Endothelial cell of umbilical vein (primary cell): Measurements from ENCODE around the gene RNF11. TPM values are rescaled to one million over a fixed set of nuclear protein-coding genes. Genes with fewer than 3 reads are reported as not detected.

Source experiments
- BruUV-seq: library from RNA; stranded (reverse); fragments of 400-500 nt; replicated peaks from 2 replicates; lab custom pipeline; 2021; lab: Mats Ljungman, UMichigan
- CTCF ChIA-PET: fragments of 300-600, 350-600 bp; sonication (Branson Sonifier 250); formaldehyde crosslinking; loops from one replicate; lab custom pipeline; 2021; ENCODE audit warnings: antibody characterized with exemption, inconsistent platforms; lab: Charles Lee
- POLR2A ChIA-PET: fragments of 300-600, 350-600 bp; sonication (Branson Sonifier 250); formaldehyde crosslinking; loops from one replicate; lab custom pipeline; 2021; ENCODE audit warnings: antibody characterized with exemption, inconsistent platforms; lab: Charles Lee
- DNase-seq: peaks from one replicate; pipeline ENCODE4 v3.0.0-alpha.2; 2011; ENCODE audit warnings: low read depth, low spot score
- FAIRE-seq: peaks from 2 replicates; lab custom pipeline; 2011; peaks lifted over from hg19 to GRCh38; lab: Jason Lieb, UNC
- H2AFZ ChIP-seq: 2 replicates; pipeline ENCODE4 v1.6.0; 2012; ENCODE audit warnings: low read depth, low read length, control low read depth, inconsistent platforms
- H3K27ac ChIP-seq: 2 replicates; pipeline ENCODE4 v1.5.1; 2011; ENCODE audit warnings: low read depth, mild to moderate bottlenecking, control low read depth, low read length, moderate library complexity; ENCODE audit not compliant: insufficient read depth
- H3K27me3 ChIP-seq, 2 experiments: 2 replicates each; pipeline versions ENCODE4 v1.6.0 to v1.6.1; 2011; ENCODE audit warnings: low read length in 2 of 2, mixed read lengths in 1 of 2; ENCODE audit not compliant: control insufficient read depth in 2 of 2, insufficient read depth in 2 of 2
- H3K36me3 ChIP-seq, 2 experiments: 2 replicates in 1 of 2; 3 replicates in 1 of 2; pipeline ENCODE4 v1.5.1; 2011; ENCODE audit warnings: low read length in 2 of 2, mild to moderate bottlenecking in 1 of 2, moderate library complexity in 1 of 2; ENCODE audit not compliant: control insufficient read depth in 2 of 2, insufficient read depth in 2 of 2; ENCODE audit errors: extremely low read depth in 1 of 2
- H3K4me1 ChIP-seq: 3 replicates; pipeline ENCODE4 v1.5.1; 2011; ENCODE audit warnings: mild to moderate bottlenecking, low read length; ENCODE audit not compliant: control insufficient read depth, insufficient read depth; ENCODE audit errors: extremely low read depth
- H3K4me2 ChIP-seq: 2 replicates; pipeline ENCODE4 v1.6.1; 2011; ENCODE audit warnings: low read length, control low read depth, mixed read lengths; ENCODE audit not compliant: insufficient read depth
- H3K4me3 ChIP-seq, 3 experiments: fragments of 200-600 bp in 1 of 3; sonication (generic), shearing (Covaris generic) in 1 of 3; replicated peaks in 1 of 3; 2 replicates each; pipeline ENCODE4 v1.5.1; 2011 to 2016; ENCODE audit warnings: control low read depth in 3 of 3, low read length in 3 of 3, mild to moderate bottlenecking in 2 of 3, inconsistent platforms in 1 of 3, low read depth in 1 of 3, moderate library complexity in 1 of 3; ENCODE audit not compliant: insufficient read depth in 1 of 3
- H3K79me2 ChIP-seq: 2 replicates; pipeline ENCODE4 v1.6.0; 2012; ENCODE audit warnings: low read length, inconsistent platforms; ENCODE audit not compliant: control insufficient read depth, insufficient read depth
- H3K9ac ChIP-seq: replicated peaks from 2 replicates; pipeline ENCODE3; 2011; ENCODE audit warnings: low read length, control low read depth; ENCODE audit not compliant: insufficient read depth; ENCODE audit errors: extremely low read depth
- H3K9me1 ChIP-seq: replicated peaks from 3 replicates; pipeline ENCODE4 v1.6.0; 2011; ENCODE audit warnings: mild to moderate bottlenecking, low read length; ENCODE audit not compliant: control insufficient read depth, insufficient read depth; ENCODE audit errors: extremely low read depth
- H3K9me3 ChIP-seq: replicated peaks from 2 replicates; pipeline ENCODE4 v1.5.1; 2012; ENCODE audit warnings: low read length, inconsistent platforms; ENCODE audit not compliant: control insufficient read depth, insufficient read depth
- H4K20me1 ChIP-seq: replicated peaks from 2 replicates; pipeline ENCODE3; 2011; ENCODE audit warnings: mild to moderate bottlenecking, low read length; ENCODE audit not compliant: control insufficient read depth, insufficient read depth; ENCODE audit errors: extremely low read depth
- EZH2 ChIP-seq: IDR thresholded peaks from 2 replicates; pipeline ENCODE4 v1.6.1; 2012; ENCODE audit warnings: borderline replicate concordance, low read depth, mild to moderate bottlenecking, moderate library complexity, low read length, inconsistent platforms; ENCODE audit not compliant: severe bottlenecking
- FOS ChIP-seq: IDR thresholded peaks from 2 replicates; pipeline ENCODE4 v1.6.1; 2011; ENCODE audit warnings: mild to moderate bottlenecking, low read length, moderate library complexity, borderline replicate concordance; ENCODE audit not compliant: insufficient read depth
- GATA2 ChIP-seq: IDR thresholded peaks from 2 replicates; pipeline ENCODE4 v1.7.0; 2011; ENCODE audit warnings: low read depth, mild to moderate bottlenecking, moderate library complexity, mixed read lengths, low read length; ENCODE audit not compliant: insufficient read length, insufficient read depth
- JUN ChIP-seq: IDR thresholded peaks from 2 replicates; pipeline ENCODE4 v1.6.1; 2011; ENCODE audit warnings: borderline replicate concordance, low read depth; ENCODE audit not compliant: insufficient read length, insufficient read depth
- MYC ChIP-seq: IDR thresholded peaks from one replicate; pipeline ENCODE4 v1.6.1; 2011; ENCODE audit warnings: mild to moderate bottlenecking, low read depth, low read length
- POLR2A ChIP-seq: IDR thresholded peaks from 2 replicates; pipeline ENCODE4 v1.6.1; 2012; ENCODE audit warnings: low read depth, mild to moderate bottlenecking, control low read depth, low read length
- POLR2AphosphoS5 ChIP-seq: IDR thresholded peaks from 2 replicates; pipeline ENCODE4 v1.6.1; 2012; ENCODE audit warnings: low read depth, mild to moderate bottlenecking, control low read depth, low read length, moderate library complexity; ENCODE audit not compliant: insufficient read depth
- dilution Hi-C: fragments of 300-500 bp; cut with MboI; formaldehyde crosslinking; loops from one replicate; pipeline ENCODE4 v1.15.0; 2019; ENCODE audit warnings: low sequenced_read_pairs; ENCODE audit not compliant: extremely low pct_ligation_motif_present
- intact Hi-C: fragments of 100-400 bp; cut with micrococcal nuclease; formaldehyde crosslinking; loops from one replicate; pipeline ENCODE4 v1.10.0; 2022
- polyA plus RNA-seq, 4 experiments: library from polyadenylated mRNA; depleted of rRNA in 3 of 4; stranded (reverse) in 3 of 4; unstranded in 1 of 4; fragments of >200 nt; gene quantifications; 2 replicates each; pipeline versions ENCODE4 v1.2.1 to v1.2.3, GENCODE V29; 2011 to 2012; ENCODE audit warnings: missing spikeins in 1 of 4
- total RNA-seq: library from RNA; stranded (reverse); gene quantifications from 2 replicates; pipeline ENCODE4 v1.2.3, GENCODE V29; 2021
- TF ChIP-seq, protein P1 (sequence below): IDR thresholded peaks from 2 replicates; pipeline ENCODE4 v1.6.1; 2011; ENCODE audit not compliant: insufficient read depth, insufficient read length
- TF ChIP-seq, protein P2 (sequence below), 2 donors: IDR thresholded peaks; 1 replicate in 1 of 2; 2 replicates in 1 of 2; pipeline ENCODE4 v1.5.1; 2011; ENCODE audit warnings: low read length in 2 of 2, mild to moderate bottlenecking in 2 of 2, moderate library complexity in 2 of 2, control low read depth in 1 of 2, inconsistent platforms in 1 of 2, low read depth in 1 of 2; ENCODE audit not compliant: insufficient read depth in 1 of 2; ENCODE audit errors: extremely low read depth in 1 of 2

Gene RNF11
- total and polyA plus RNA-seq, 2 donors (not counting 3 experiments of a cell fraction or from before 2014, with no cell fraction given) = 75.2 to 82.9 TPM

DNA sequence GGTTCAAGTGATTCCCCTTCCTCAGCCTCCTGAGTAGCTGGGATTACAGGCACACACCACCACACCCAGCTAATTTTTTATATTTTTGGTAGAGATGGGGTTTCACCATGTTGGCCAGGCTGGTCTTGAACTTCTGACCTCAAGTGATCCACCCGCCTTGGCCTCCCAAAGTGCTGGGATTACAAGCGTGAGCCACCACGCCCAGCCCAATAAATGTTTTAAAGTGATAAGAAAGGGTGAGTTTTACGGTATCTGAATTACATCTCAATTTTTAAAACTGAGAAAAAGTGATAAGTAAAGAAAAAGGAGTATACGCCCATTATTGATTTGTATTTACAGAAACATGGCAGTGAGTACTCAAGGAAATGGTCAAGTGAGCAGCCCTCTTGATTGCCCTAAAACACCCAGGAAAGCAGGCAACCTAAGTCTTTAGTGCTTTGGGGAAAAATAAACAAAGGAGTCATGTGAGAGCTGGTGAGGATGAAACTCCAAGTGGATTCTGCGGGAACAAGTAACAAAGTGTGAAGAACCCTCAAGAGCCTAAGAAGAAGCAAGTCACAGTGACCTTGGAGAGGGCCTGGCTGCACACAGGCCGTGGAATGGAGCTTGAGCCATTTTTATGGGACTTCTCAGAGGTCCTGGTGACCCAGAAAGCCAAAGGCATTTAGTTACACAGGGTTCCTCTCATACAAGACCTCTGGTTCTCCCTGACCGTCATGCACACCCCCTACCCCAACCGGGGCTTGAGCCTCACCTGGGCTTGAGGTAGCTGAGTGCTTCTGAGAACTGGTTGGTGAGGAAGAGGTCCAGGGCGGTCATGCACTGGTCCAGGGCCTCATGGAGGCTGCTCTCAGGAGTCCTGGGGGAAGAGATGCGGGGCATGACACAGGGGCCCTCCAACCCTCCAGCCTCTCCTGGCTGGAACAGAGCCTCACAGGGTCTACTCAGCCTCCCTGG, 85.2 kb downstream of the RNF11 start:
- TF ChIP-seq POLR2AphosphoS5 (no peak), POLR2A (no peak), FOS (no peak), JUN (no peak), GATA2 (no peak), EZH2 (no peak), MYC (no peak)
- TF ChIP-seq, protein P1, sequence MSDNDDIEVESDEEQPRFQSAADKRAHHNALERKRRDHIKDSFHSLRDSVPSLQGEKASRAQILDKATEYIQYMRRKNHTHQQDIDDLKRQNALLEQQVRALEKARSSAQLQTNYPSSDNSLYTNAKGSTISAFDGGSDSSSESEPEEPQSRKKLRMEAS = no peak
- TF ChIP-seq, protein P2, sequence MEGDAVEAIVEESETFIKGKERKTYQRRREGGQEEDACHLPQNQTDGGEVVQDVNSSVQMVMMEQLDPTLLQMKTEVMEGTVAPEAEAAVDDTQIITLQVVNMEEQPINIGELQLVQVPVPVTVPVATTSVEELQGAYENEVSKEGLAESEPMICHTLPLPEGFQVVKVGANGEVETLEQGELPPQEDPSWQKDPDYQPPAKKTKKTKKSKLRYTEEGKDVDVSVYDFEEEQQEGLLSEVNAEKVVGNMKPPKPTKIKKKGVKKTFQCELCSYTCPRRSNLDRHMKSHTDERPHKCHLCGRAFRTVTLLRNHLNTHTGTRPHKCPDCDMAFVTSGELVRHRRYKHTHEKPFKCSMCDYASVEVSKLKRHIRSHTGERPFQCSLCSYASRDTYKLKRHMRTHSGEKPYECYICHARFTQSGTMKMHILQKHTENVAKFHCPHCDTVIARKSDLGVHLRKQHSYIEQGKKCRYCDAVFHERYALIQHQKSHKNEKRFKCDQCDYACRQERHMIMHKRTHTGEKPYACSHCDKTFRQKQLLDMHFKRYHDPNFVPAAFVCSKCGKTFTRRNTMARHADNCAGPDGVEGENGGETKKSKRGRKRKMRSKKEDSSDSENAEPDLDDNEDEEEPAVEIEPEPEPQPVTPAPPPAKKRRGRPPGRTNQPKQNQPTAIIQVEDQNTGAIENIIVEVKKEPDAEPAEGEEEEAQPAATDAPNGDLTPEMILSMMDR (IDR thresholded peaks at IDR 0.05; ENCODE audit: extremely low read depth in 1 of 2, insufficient read depth in 1 of 2, low read depth in 1 of 2, low read length in 2 of 2) = no peak
- H3K9ac ChIP-seq = no peak overlapping the region
- H2AFZ ChIP-seq = no peak overlapping the region
- dilution Hi-C loops = no loop called here
- H3K27ac ChIP-seq = no peak overlapping the region
- no peaks in the 10 kb centered on the region for H4K20me1 ChIP-seq
- no peaks in the 10 kb centered on the region for H3K36me3 ChIP-seq
- no peaks in the 10 kb centered on the region for H3K9me3 ChIP-seq
- no peaks in the 10 kb centered on the region for H3K9me1 ChIP-seq
- ChIA-PET CTCF (interaction anchor here (0.7 to 1.9 kb wide), 3 partner anchors 10 to 167 kb away, joined by 3 to 4 read pairs (median 3); no protein-coding TSS in a partner anchor), POLR2A (no interaction called here)
- no peak overlapping the region for H3K4me3 ChIP-seq
- FAIRE-seq (no peak), DNase-seq (no peak)
- H3K4me1 ChIP-seq = peaks cover 8% of the 10 kb centered on the region
- no peaks in the 10 kb centered on the region for H3K27me3 ChIP-seq
- H3K4me2 ChIP-seq = no peak overlapping the region
- H3K79me2 ChIP-seq = no peaks in the 10 kb centered on the region
- intact Hi-C loops = no loop called here
- no TSS peak for BruUV-seq
